Hepatocyte (in vitro differentiated cells): ENCODE measurements around the gene RNF141.

ENCODE experiments used
- EZH2 ChIP-seq: fragments of 200-600 bp; sonication (generic); IDR thresholded peaks from 2 replicates; pipeline ENCODE4 v1.6.1; 2016; ENCODE audit warnings: antibody characterized with exemption, mild to moderate bottlenecking, borderline replicate concordance
- TF ChIP-seq, protein P1 (sequence below): fragments of 200-600 bp; sonication (generic); IDR thresholded peaks from 2 replicates; pipeline ENCODE4 v1.5.1; 2016; ENCODE audit warnings: antibody characterized with exemption, mild to moderate bottlenecking; ENCODE audit not compliant: poor library complexity

DNA sequence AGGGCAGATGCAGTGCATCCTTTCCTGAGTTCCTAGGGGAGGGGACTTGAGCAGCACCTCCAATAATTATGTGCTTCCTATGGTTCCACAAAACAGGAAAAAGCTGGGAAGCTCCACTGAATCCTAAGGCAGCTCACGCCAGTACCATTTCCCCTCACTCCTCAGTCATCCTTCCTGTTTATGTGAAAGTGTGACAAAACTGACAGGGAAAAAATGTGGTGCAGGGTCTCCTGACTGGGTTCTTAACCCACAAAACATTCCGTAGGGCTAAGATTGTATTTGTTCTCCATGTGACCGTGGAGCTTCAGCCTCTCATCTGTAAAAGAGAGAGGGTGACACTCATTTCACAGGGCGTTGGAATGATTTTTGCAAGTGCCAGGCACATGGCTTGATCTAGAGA is 39.6 kb upstream of the RNF141 start:
- TF ChIP-seq, protein P1, sequence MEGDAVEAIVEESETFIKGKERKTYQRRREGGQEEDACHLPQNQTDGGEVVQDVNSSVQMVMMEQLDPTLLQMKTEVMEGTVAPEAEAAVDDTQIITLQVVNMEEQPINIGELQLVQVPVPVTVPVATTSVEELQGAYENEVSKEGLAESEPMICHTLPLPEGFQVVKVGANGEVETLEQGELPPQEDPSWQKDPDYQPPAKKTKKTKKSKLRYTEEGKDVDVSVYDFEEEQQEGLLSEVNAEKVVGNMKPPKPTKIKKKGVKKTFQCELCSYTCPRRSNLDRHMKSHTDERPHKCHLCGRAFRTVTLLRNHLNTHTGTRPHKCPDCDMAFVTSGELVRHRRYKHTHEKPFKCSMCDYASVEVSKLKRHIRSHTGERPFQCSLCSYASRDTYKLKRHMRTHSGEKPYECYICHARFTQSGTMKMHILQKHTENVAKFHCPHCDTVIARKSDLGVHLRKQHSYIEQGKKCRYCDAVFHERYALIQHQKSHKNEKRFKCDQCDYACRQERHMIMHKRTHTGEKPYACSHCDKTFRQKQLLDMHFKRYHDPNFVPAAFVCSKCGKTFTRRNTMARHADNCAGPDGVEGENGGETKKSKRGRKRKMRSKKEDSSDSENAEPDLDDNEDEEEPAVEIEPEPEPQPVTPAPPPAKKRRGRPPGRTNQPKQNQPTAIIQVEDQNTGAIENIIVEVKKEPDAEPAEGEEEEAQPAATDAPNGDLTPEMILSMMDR: no peak
- TF ChIP-seq EZH2: no peak
